GM19043 (cell line): Measurements from ENCODE around the gene LRRK1.

ENCODE experiments used
- ATAC-seq: cut with Tn5 transposase; IDR thresholded peaks from one replicate; pipeline ENCODE4 v1.9.1; 2021; ENCODE audit warnings: low read depth; ENCODE audit not compliant: unreplicated experiment

Gene LRRK1

GRCh38 chr15:100908466-100908865 is 10.7 kb upstream of the LRRK1 start:
- ATAC-seq: no peak

GRCh38 chr15:100909565-100909964 is 9.6 kb upstream of the LRRK1 start:
- ATAC-seq: no peak

- no peak for ATAC-seq
These were observed 8.9 kb upstream of the LRRK1 start for GRCh38 chr15:100909989-100910955.

- ATAC-seq: no peak
These were observed 8.1 kb upstream of the LRRK1 start for GRCh38 chr15:100911086-100911485.

GRCh38 chr15:100913961-100914360 is 5.2 kb upstream of the LRRK1 start:
- no peak for ATAC-seq

- no peak for ATAC-seq
These were observed 4.3 kb upstream of the LRRK1 start for GRCh38 chr15:100914876-100915275.

GRCh38 chr15:100918034-100918689 is 995 bp upstream of the LRRK1 start:
- ATAC-seq: peak; percentile 55

- no peak for ATAC-seq
These were observed 586 bp downstream of the LRRK1 start for GRCh38 chr15:100919481-100920405.

- ATAC-seq: no peak
These were observed 1.5 kb downstream of the LRRK1 start for GRCh38 chr15:100920516-100921135.

- ATAC-seq: no peak
These were observed 3.3 kb downstream of the LRRK1 start for GRCh38 chr15:100922192-100923040.

GRCh38 chr15:100923076-100923475 is 3.9 kb downstream of the LRRK1 start:
- ATAC-seq: no peak

- ATAC-seq: no peak
These were observed 4.7 kb downstream of the LRRK1 start for GRCh38 chr15:100923902-100924301.

GRCh38 chr15:100924436-100924835 is 5.3 kb downstream of the LRRK1 start:
- ATAC-seq: no peak

- ATAC-seq: no peak
These were observed 6.3 kb downstream of the LRRK1 start for GRCh38 chr15:100925480-100925879.

GRCh38 chr15:100926258-100926657 is 7.1 kb downstream of the LRRK1 start:
- ATAC-seq: no peak

GRCh38 chr15:100926971-100927756 is 8.0 kb downstream of the LRRK1 start:
- peak; percentile 44 for ATAC-seq

GRCh38 chr15:100928632-100929280 is 9.6 kb downstream of the LRRK1 start:
- no peak for ATAC-seq

- peak; percentile 38 for ATAC-seq
These were observed 10.5 kb downstream of the LRRK1 start for GRCh38 chr15:100929641-100930042.
